OCI-LY3 (cell line): ENCODE data around the gene EBNA1BP2.

Source experiments
- CTCF ChIP-seq: fragments of 200-600, 300-600 bp; sonication (generic); IDR thresholded peaks from 2 replicates; pipeline ENCODE4 v1.5.1; 2014; ENCODE audit warnings: antibody characterized with exemption, low read length, low read depth
- EZH2phosphoT487 ChIP-seq: fragments of 200-600 bp; shearing (Covaris generic); IDR thresholded peaks from 2 replicates; pipeline ENCODE4 v1.6.1; 2018; ENCODE audit warnings: antibody characterized with exemption, mixed run types, low read depth

- TF ChIP-seq CTCF (no peak), EZH2phosphoT487 (no peak)
These were observed 12.9 kb upstream of the EBNA1BP2 start for GRCh38 chr1:43184995-43185394.
